IMR-90 (cell line): ENCODE measurements around the gene BHLHA15. TPM values are rescaled to one million over a fixed set of nuclear protein-coding genes. Genes with fewer than 3 reads are reported as not detected.

Experiments
- ATAC-seq: fragments of 200-7000 bp; cut with Tn5 transposase; 2 replicates; pipeline ENCODE4 v1.9.1; 2020; ENCODE audit warnings: low read depth, mild to moderate bottlenecking, moderate library complexity
- BruUV-seq: library from RNA; stranded (reverse); fragments of 400-500 nt; replicated peaks from 2 replicates; lab custom pipeline; 2021; lab: Mats Ljungman, UMichigan
- CTCF ChIA-PET: fragments of 300-600 bp; formaldehyde crosslinking; extraction: SDS; loops from one replicate; lab custom pipeline; 2021; ENCODE audit warnings: antibody characterized with exemption; lab: Yijun Ruan, JAX
- POLR2A ChIA-PET: fragments of 300-600 bp; sonication (Branson Sonifier 250); formaldehyde crosslinking; loops from one replicate; lab custom pipeline; 2022; ENCODE audit warnings: antibody characterized with exemption; ENCODE audit not compliant: unreplicated experiment; lab: Charles Lee
- DNase-seq: peaks from one replicate; pipeline ENCODE4 v3.0.0; 2013
- H2AFZ ChIP-seq: replicated peaks from 2 replicates; pipeline ENCODE3; 2013; ENCODE audit warnings: low read length, mild to moderate bottlenecking; ENCODE audit not compliant: poor library complexity
- H2AK5ac ChIP-seq: 2 replicates; pipeline ENCODE4 v1.6.1; 2013; ENCODE audit warnings: low read depth, low read length, inconsistent platforms
- H2AK9ac ChIP-seq: replicated peaks from 2 replicates; pipeline ENCODE3; 2013; ENCODE audit warnings: mild to moderate bottlenecking, low read depth, low read length, moderate library complexity; ENCODE audit not compliant: poor library complexity
- H2BK120ac ChIP-seq: 2 replicates; pipeline ENCODE4 v1.6.1; 2013; ENCODE audit warnings: low read depth, low read length, inconsistent platforms
- H2BK15ac ChIP-seq: 3 replicates; pipeline ENCODE4 v1.6.1; 2013; ENCODE audit warnings: low read depth, low read length, inconsistent platforms
- H2BK20ac ChIP-seq: 2 replicates; pipeline ENCODE4 v1.6.1; 2013; ENCODE audit warnings: low read depth, mild to moderate bottlenecking, inconsistent platforms, low read length, moderate library complexity
- H2BK5ac ChIP-seq: 2 replicates; pipeline ENCODE4 v1.6.1; 2013; ENCODE audit warnings: mild to moderate bottlenecking, low read depth, low read length, inconsistent platforms; ENCODE audit not compliant: poor library complexity, severe bottlenecking
- H3K14ac ChIP-seq: replicated peaks from 2 replicates; pipeline ENCODE4 v1.6.1; 2013; ENCODE audit warnings: low read depth, low read length, inconsistent platforms
- H3K18ac ChIP-seq: 2 replicates; pipeline ENCODE4 v1.6.1; 2013; ENCODE audit warnings: low read depth, low read length, control low read depth
- H3K23ac ChIP-seq: 2 replicates; pipeline ENCODE4 v1.6.1; 2013; ENCODE audit warnings: low read depth, low read length, inconsistent platforms
- H3K27ac ChIP-seq: 2 replicates; pipeline ENCODE4 v1.5.1; 2013; ENCODE audit warnings: mild to moderate bottlenecking, control low read depth, low read length; ENCODE audit not compliant: insufficient read depth
- H3K27me3 ChIP-seq: 2 replicates; pipeline ENCODE4 v1.6.1; 2013; ENCODE audit warnings: low read length; ENCODE audit not compliant: control insufficient read depth, insufficient read depth
- H3K36me3 ChIP-seq: 2 replicates; pipeline ENCODE4 v1.6.1; 2013; ENCODE audit warnings: low read length, mixed read lengths; ENCODE audit not compliant: control insufficient read depth, insufficient read depth
- H3K4ac ChIP-seq: 2 replicates; pipeline ENCODE4 v1.6.1; 2013; ENCODE audit warnings: low read depth, low read length, inconsistent platforms
- H3K4me1 ChIP-seq: 2 replicates; pipeline ENCODE4 v1.6.1; 2013; ENCODE audit warnings: low read length, mixed read lengths; ENCODE audit not compliant: control insufficient read depth, insufficient read depth
- H3K4me2 ChIP-seq: 2 replicates; pipeline ENCODE4 v1.6.1; 2013; ENCODE audit warnings: low read depth, mild to moderate bottlenecking, control low read depth, low read length, moderate library complexity
- H3K4me3 ChIP-seq: 2 replicates; pipeline ENCODE4 v1.5.1; 2013; ENCODE audit warnings: low read depth, mild to moderate bottlenecking, control low read depth, low read length, moderate library complexity; ENCODE audit not compliant: insufficient read depth
- H3K56ac ChIP-seq: 2 replicates; pipeline ENCODE4 v1.6.1; 2013; ENCODE audit warnings: low read length, inconsistent platforms; ENCODE audit not compliant: insufficient read depth; ENCODE audit errors: extremely low read depth
- H3K79me1 ChIP-seq, 2 experiments: 2 replicates each; pipeline ENCODE4 v1.6.1; 2013; ENCODE audit warnings: low read length in 2 of 2, inconsistent platforms in 1 of 2, low read depth in 1 of 2
- H3K9ac ChIP-seq: 2 replicates; pipeline ENCODE4 v1.6.1; 2013; ENCODE audit warnings: low read depth, low read length, control low read depth
- H3K9me1 ChIP-seq: 2 replicates; pipeline ENCODE4 v1.6.1; 2013; ENCODE audit warnings: low read length, inconsistent platforms; ENCODE audit not compliant: insufficient read depth
- H3K9me3 ChIP-seq: 2 replicates; pipeline ENCODE4 v1.6.1; 2013; ENCODE audit warnings: low read length; ENCODE audit not compliant: control insufficient read depth, insufficient read depth
- H4K20me1 ChIP-seq: 2 replicates; pipeline ENCODE4 v1.6.1; 2013; ENCODE audit warnings: low read length, inconsistent platforms; ENCODE audit not compliant: insufficient read depth
- H4K5ac ChIP-seq: 2 replicates; pipeline ENCODE4 v1.6.1; 2013; ENCODE audit warnings: mild to moderate bottlenecking, low read depth, low read length, control low read depth
- H4K8ac ChIP-seq, 2 experiments: 2 replicates each; pipeline ENCODE4 v1.6.1; 2013; ENCODE audit warnings: low read depth in 2 of 2, low read length in 2 of 2, control low read depth in 1 of 2, inconsistent platforms in 1 of 2
- H4K91ac ChIP-seq: 2 replicates; pipeline ENCODE4 v1.6.1; 2013; ENCODE audit warnings: low read depth, low read length, inconsistent platforms; ENCODE audit not compliant: insufficient read depth
- BHLHE40 ChIP-seq: fragments of 150-350 bp; IDR thresholded peaks from 2 replicates; pipeline ENCODE4 v1.6.1; 2016; ENCODE audit warnings: mild to moderate bottlenecking, low read depth, low read length
- CEBPB ChIP-seq: IDR thresholded peaks from 2 replicates; pipeline ENCODE4 v1.6.1; 2012; ENCODE audit warnings: low read depth, low read length, improper control_type of control experiment
- CHD1 ChIP-seq: IDR thresholded peaks from 2 replicates; pipeline ENCODE4 v1.6.1; 2012; ENCODE audit warnings: low read depth, low read length, improper control_type of control experiment
- FOS ChIP-seq: fragments of 150-350 bp; IDR thresholded peaks from 2 replicates; pipeline ENCODE4 v1.6.1; 2016; ENCODE audit warnings: low read depth, low read length
- MAFK ChIP-seq: IDR thresholded peaks from 2 replicates; pipeline ENCODE4 v1.6.1; 2012; ENCODE audit warnings: low read depth, low read length, improper control_type of control experiment
- MAZ ChIP-seq: IDR thresholded peaks from 2 replicates; pipeline ENCODE4 v1.6.1; 2012; ENCODE audit warnings: low read depth, mild to moderate bottlenecking, low read length, improper control_type of control experiment, moderate library complexity, borderline replicate concordance
- RCOR1 ChIP-seq: IDR thresholded peaks from 2 replicates; pipeline ENCODE4 v1.6.1; 2012; ENCODE audit warnings: mild to moderate bottlenecking, low read length, improper control_type of control experiment; ENCODE audit not compliant: insufficient replicate concordance
- SMC3 ChIP-seq: fragments of 150-350 bp; IDR thresholded peaks from 2 replicates; pipeline ENCODE4 v1.6.1; 2016; ENCODE audit warnings: low read depth, mild to moderate bottlenecking, antibody characterized with exemption, low read length, moderate library complexity
- WGBS, 2 experiments: methylation state at CpG; one replicate each; pipeline versions ENCODE4 v1.1.5 to v1.1.7; 2013; ENCODE audit warnings: missing lambda C conversion rate in 2 of 2; ENCODE audit not compliant: insufficient read length in 1 of 2; ENCODE audit errors: extremely low coverage in 2 of 2; 5-methylcytosine and 5-hydroxymethylcytosine counted together
- dilution Hi-C: fragments of 300-500 bp; cut with HindIII; formaldehyde crosslinking; loops from one replicate; pipeline ENCODE4 v1.14.3; 2018; ENCODE audit warnings: low sequenced_read_pairs; ENCODE audit not compliant: unreplicated experiment
- in situ Hi-C: fragments of 300-500 bp; cut with MboI; formaldehyde crosslinking; loops from 3 replicates; pipeline ENCODE4 v1.14.3; 2019; ENCODE audit warnings: low sequenced_read_pairs, inconsistent platforms, mixed read lengths
- intact Hi-C: fragments of 100-400 bp; cut with micrococcal nuclease; formaldehyde crosslinking; loops from 2 replicates; pipeline ENCODE4 v1.10.0; 2022
- polyA plus RNA-seq, 3 experiments: library from polyadenylated mRNA; depleted of rRNA; stranded (reverse); fragments of >200 nt; gene quantifications; 2 replicates each; pipeline ENCODE4 v1.2.3, GENCODE V29; 2012; ENCODE audit warnings: low replicate concordance in 1 of 3
- total RNA-seq: library from RNA; depleted of rRNA; stranded (reverse); fragments of >200 nt; gene quantifications from 2 replicates; pipeline ENCODE4 v1.2.3, GENCODE V29; 2012
- TF ChIP-seq, protein P1 (sequence below): fragments of 150-350 bp; IDR thresholded peaks from 2 replicates; pipeline ENCODE4 v1.6.1; 2016; ENCODE audit warnings: low read depth, mild to moderate bottlenecking, low read length, moderate library complexity, borderline replicate concordance

BHLHA15 gene
- total and polyA plus RNA-seq, 2 of the 4 experiments (the other 2 are of a cell fraction), result not detected

DNA sequence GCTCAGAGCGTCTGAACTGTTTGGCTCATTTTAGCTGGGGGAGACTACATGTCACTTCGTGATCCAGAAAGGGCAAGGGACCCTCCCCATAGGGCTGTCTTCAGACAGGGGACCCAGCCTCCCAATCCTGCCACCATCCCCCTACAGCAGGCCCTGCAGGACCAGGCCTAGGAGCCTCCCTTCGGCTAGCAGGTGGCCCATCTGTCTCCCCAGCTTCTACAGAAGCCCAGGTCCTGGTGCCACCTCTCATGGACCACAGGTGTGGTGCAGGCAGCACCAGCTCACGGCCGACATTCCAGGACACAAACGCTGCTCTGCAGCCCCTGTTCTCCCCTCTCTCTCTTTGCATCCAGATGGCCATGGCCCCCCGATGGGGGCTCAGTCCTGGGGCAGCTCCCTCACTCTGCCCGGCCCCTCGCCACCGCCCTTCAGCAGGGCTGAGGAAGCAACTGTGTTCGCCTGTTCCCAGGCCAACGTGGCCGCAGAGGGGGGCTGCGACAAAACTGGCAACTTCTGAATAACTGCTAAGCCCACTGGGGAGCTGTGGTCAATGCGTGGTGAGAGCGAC is 30.5 kb downstream of the BHLHA15 start:
- TF ChIP-seq FOS (no peak), CHD1 (no peak), RCOR1 (no peak), SMC3 (no peak), CEBPB (no peak), BHLHE40 (no peak), MAFK (no peak), MAZ (no peak)
- TF ChIP-seq, protein P1, sequence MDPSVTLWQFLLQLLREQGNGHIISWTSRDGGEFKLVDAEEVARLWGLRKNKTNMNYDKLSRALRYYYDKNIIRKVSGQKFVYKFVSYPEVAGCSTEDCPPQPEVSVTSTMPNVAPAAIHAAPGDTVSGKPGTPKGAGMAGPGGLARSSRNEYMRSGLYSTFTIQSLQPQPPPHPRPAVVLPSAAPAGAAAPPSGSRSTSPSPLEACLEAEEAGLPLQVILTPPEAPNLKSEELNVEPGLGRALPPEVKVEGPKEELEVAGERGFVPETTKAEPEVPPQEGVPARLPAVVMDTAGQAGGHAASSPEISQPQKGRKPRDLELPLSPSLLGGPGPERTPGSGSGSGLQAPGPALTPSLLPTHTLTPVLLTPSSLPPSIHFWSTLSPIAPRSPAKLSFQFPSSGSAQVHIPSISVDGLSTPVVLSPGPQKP, result no peak
- peaks cover 31% of the 10 kb centered on the region for H3K36me3 ChIP-seq
- 0 out of 2 replicates have a peak overlapping the region, but pooled peaks have one; percentile 45 for H2BK20ac ChIP-seq
- no peaks in the 10 kb centered on the region for H4K20me1 ChIP-seq
- POLR2A ChIA-PET, result no interaction called here
- H3K18ac ChIP-seq, result no peak overlapping the region
- H4K5ac ChIP-seq, result no peak overlapping the region
- no peak overlapping the region for H3K4me3 ChIP-seq
- peak; percentile 24; the same call in 1 of the 2 replicates for ATAC-seq
- H3K9ac ChIP-seq, result no peak overlapping the region
- in situ Hi-C loops, result no loop called here
- no peak overlapping the region for H2BK120ac ChIP-seq
- no peak overlapping the region for H3K4me2 ChIP-seq
- H3K23ac ChIP-seq, result no peak overlapping the region
- BruUV-seq, result no TSS peak
- H3K4me1 ChIP-seq, result no peaks in the 10 kb centered on the region
- H2BK5ac ChIP-seq, result no peak overlapping the region
- no peak overlapping the region for H3K27ac ChIP-seq
- no peak overlapping the region for H4K8ac ChIP-seq
- no peak overlapping the region for H3K14ac ChIP-seq
- intact Hi-C loops, result loop anchor here (1.0 kb wide), 1 partner anchor 220 kb away; no protein-coding TSS in a partner anchor
- no peak overlapping the region for H2AFZ ChIP-seq
- no peak overlapping the region for H2AK5ac ChIP-seq
- CTCF ChIA-PET, result interaction anchor here (0.7 kb wide), 2 partner anchors 9 to 220 kb away, joined by 3 read pairs; no protein-coding TSS in a partner anchor
- no peak overlapping the region for H2BK15ac ChIP-seq
- H3K4ac ChIP-seq, result no peak overlapping the region
- WGBS, 2 experiments, result 94% methylated on average over 10 of the region's 16 CpGs; no CpG with 5 or more reads in 1 of the 2 experiments
- no peak overlapping the region for H2AK9ac ChIP-seq
- dilution Hi-C loops, result no loop called here
- DNase-seq, result no peak
- H3K79me1 ChIP-seq, result 0 out of 4 replicates have a peak, but pooled peaks cover 0 to 4% of the 10 kb centered on the region in 2 experiments
- no peaks in the 10 kb centered on the region for H3K9me3 ChIP-seq
- no peak overlapping the region for H3K56ac ChIP-seq
- H3K27me3 ChIP-seq, result no peaks in the 10 kb centered on the region
- no peak overlapping the region for H4K91ac ChIP-seq
- peaks cover 6% of the 10 kb centered on the region; the same call in 1 of the 2 replicates for H3K9me1 ChIP-seq
